NT2/D1 (cell line): ENCODE data around the gene HS1BP3.

Experiments used
- SUZ12 ChIP-seq: IDR thresholded peaks from 2 replicates; pipeline ENCODE4 v1.6.1; 2011; ENCODE audit not compliant: insufficient read length, insufficient read depth; ENCODE audit errors: extremely low read depth
- YY1 ChIP-seq: IDR thresholded peaks from 2 replicates; pipeline ENCODE4 v1.6.1; 2011; ENCODE audit not compliant: insufficient read length, insufficient read depth
- ZNF274 ChIP-seq: IDR thresholded peaks from 2 replicates; pipeline ENCODE4 v1.6.1; 2011; ENCODE audit warnings: mild to moderate bottlenecking, low read depth, low read length

DNA sequence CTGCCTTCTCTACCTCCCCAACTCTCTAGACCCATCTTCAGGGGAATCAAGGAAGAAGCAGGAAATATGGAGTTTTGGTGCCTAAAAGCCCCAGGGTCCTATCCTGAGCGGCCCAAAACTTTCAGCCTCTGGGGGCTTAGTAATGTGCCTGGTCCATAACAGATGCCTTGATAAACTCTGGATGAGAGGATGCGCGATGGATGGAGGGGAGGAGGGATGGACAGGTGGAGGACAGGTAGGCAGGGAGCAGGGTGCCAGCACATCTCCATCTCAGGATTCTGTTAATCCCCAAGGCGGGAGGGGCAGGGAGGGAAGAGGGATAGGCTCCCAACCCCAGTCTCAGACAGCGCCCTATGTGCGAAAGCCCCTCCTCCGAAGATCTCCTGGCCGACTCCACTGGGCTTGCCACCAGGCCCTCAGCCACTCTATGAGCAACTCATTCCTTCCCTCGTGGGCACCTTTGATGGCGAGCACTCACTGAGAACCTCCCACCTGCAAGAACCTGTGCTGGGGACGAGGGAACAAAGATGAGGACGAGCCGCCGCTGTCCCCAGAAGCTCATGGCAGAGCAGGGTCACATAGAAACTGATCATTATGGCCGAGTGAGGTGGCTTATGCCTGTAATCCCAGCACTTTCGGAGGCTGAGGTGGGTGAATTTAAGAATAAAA, 23.1 kb downstream of the HS1BP3 start:
- no peak for TF ChIP-seq ZNF274
- TF ChIP-seq YY1 = no peak
- TF ChIP-seq SUZ12 = no peak
